ENCODE data around the gene NR1I2.

DNA sequence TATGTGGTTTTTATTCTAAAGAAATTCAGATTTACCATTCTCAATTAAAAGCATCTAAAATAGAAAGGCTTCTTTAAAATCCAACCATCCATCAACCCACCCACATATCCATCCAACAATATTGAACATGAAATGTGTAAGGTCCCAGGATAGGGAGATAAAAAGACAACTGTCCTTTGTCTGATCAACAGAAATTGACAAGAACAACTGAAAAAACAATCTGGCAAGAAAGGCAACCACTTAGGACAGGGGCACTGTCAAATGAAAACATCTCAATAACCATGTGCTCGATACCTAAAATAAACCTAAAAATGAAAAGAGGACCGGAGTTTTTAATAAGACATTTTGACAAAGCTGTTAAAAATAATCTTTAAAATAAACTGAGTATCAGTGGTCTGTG lies 67.2 kb downstream of the NR1I2 start:
- TF ChIP-seq, protein P1, sequence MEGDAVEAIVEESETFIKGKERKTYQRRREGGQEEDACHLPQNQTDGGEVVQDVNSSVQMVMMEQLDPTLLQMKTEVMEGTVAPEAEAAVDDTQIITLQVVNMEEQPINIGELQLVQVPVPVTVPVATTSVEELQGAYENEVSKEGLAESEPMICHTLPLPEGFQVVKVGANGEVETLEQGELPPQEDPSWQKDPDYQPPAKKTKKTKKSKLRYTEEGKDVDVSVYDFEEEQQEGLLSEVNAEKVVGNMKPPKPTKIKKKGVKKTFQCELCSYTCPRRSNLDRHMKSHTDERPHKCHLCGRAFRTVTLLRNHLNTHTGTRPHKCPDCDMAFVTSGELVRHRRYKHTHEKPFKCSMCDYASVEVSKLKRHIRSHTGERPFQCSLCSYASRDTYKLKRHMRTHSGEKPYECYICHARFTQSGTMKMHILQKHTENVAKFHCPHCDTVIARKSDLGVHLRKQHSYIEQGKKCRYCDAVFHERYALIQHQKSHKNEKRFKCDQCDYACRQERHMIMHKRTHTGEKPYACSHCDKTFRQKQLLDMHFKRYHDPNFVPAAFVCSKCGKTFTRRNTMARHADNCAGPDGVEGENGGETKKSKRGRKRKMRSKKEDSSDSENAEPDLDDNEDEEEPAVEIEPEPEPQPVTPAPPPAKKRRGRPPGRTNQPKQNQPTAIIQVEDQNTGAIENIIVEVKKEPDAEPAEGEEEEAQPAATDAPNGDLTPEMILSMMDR (conservative IDR thresholded peaks at IDR 0.05 in 1 of 2, IDR thresholded peaks at IDR 0.05 in 1 of 2; ENCODE audit: low read depth in 1 of 2, low read length in 2 of 2) = no peak
- no peak for TF ChIP-seq EZH2 (IDR thresholded peaks at IDR 0.05; ENCODE audit: low read length, missing control alignments)

Measured in fibroblast of lung (primary cell).